HG03558 (cell line): Measurements from ENCODE around the gene USP5.
"Not testable (repeated sequence)": the region's sequence is repeated elsewhere in the genome, so short reads cannot be mapped to it uniquely, and the experiment has no call there.

Experiments
- ATAC-seq: cut with Tn5 transposase; IDR thresholded peaks from one replicate; pipeline ENCODE4 v1.9.1; 2021; ENCODE audit warnings: moderate number of reproducible peaks; ENCODE audit not compliant: unreplicated experiment; ENCODE audit errors: extremely low read depth

The USP5 gene

GRCh38 chr12:6905414-6906040 is 53.6 kb downstream of the USP5 start:
- ATAC-seq, result no peak

- ATAC-seq, result not testable (repeated sequence)
Observed at GRCh38 chr12:6908141-6908540, 56.2 kb downstream of the USP5 start.

GRCh38 chr12:6909421-6910145 is 57.6 kb downstream of the USP5 start:
- ATAC-seq, result no peak

- no peak for ATAC-seq
Observed at GRCh38 chr12:6912164-6912935, 60.4 kb downstream of the USP5 start.

GRCh38 chr12:6914246-6914946 is 62.4 kb downstream of the USP5 start, which contains the start of gene ENO2:
TSS of gene ENO2 (plus strand) at chr12:6914580. CDS start at chr12:6915833, 1,253 bp downstream.
- ATAC-seq, result no peak

GRCh38 chr12:6914947-6915788 is 63.2 kb downstream of the USP5 start:
- no peak for ATAC-seq

- no peak for ATAC-seq
Observed at GRCh38 chr12:6915789-6916285, 63.9 kb downstream of the USP5 start.
